Gastroesophageal sphincter (tissue), 4 donors: ENCODE data around the gene HTR6. TPM values are rescaled to one million over a fixed set of nuclear protein-coding genes. Genes with fewer than 3 reads are reported as not detected.

Experiments
- ATAC-seq: fragments of 150-250 bp; one replicate; pipeline ENCODE4 v1.9.1; 2016; ENCODE audit warnings: mild to moderate bottlenecking, moderate library complexity
- H3K27ac ChIP-seq, 4 donors: fragments of 200-600 bp; sonication (generic) in 3 of 4; 1 replicate in 3 of 4; 2 replicates in 1 of 4; pipeline ENCODE4 v1.5.1; 2016 to 2019
- H3K27me3 ChIP-seq: fragments of 200-600 bp; sonication (generic); one replicate; pipeline ENCODE4 v1.5.1; 2019
- H3K36me3 ChIP-seq, 2 donors: fragments of 200-600 bp; sonication (generic); one replicate each; pipeline ENCODE4 v1.5.1; 2019; ENCODE audit warnings: control low read depth in 1 of 2
- H3K4me1 ChIP-seq, 3 donors: fragments of 200-600 bp; sonication (generic); 1 replicate in 2 of 3; 2 replicates in 1 of 3; pipeline ENCODE4 v1.5.1; 2016 to 2019; ENCODE audit warnings: control low read depth in 2 of 3
- H3K4me3 ChIP-seq, 2 donors: fragments of 200-600 bp; sonication (generic); one replicate each; pipeline ENCODE4 v1.5.1; 2019; ENCODE audit warnings: mild to moderate bottlenecking in 1 of 2, moderate library complexity in 1 of 2
- H3K9me3 ChIP-seq, 3 donors: fragments of 200-600 bp; sonication (generic); one replicate each; pipeline ENCODE4 v1.5.1; 2017 to 2019; ENCODE audit warnings: control low read depth in 2 of 3
- CTCF ChIP-seq, 4 experiments: fragments of 200-600 bp in 2 of 4; fragments of 450-650 bp in 2 of 4; sonication (generic) in 1 of 4; IDR thresholded peaks; one replicate each; pipeline ENCODE4 v1.5.1; 2017 to 2019; ENCODE audit warnings: antibody characterized with exemption in 4 of 4, mild to moderate bottlenecking in 2 of 4, moderate library complexity in 2 of 4
- EP300 ChIP-seq: sonication (generic); formaldehyde crosslinking; IDR thresholded peaks from one replicate; pipeline ENCODE4 v1.6.1; 2017; ENCODE audit warnings: antibody characterized with exemption, mild to moderate bottlenecking
- POLR2A ChIP-seq, 2 donors: fragments of 450-650 bp; IDR thresholded peaks; one replicate each; pipeline ENCODE4 v1.6.1; 2017; ENCODE audit warnings: antibody characterized with exemption in 2 of 2, mild to moderate bottlenecking in 2 of 2, moderate library complexity in 1 of 2
- POLR2AphosphoS5 ChIP-seq: sonication (generic); formaldehyde crosslinking; IDR thresholded peaks from one replicate; pipeline ENCODE4 v1.6.1; 2017; ENCODE audit warnings: antibody characterized with exemption
- WGBS, 2 donors: methylation state at CpG; one replicate each; pipeline ENCODE4 v1.1.5; 2018; ENCODE audit warnings: low coverage in 1 of 2; 5-methylcytosine and 5-hydroxymethylcytosine counted together
- total RNA-seq, 4 donors: library from RNA; depleted of rRNA; stranded (reverse); fragments of >200 nt; gene quantifications; one replicate each; pipeline ENCODE4 v1.1.0, GENCODE V29; 2016

The HTR6 gene
- total RNA-seq, 4 donors from 2014 or later: not detected

GRCh38 chr1:19695772-19696171 lies 31.1 kb downstream of the HTR6 start:
- no peak for ATAC-seq
- TF ChIP-seq CTCF (IDR thresholded peaks at IDR 0.05) (no peak), EP300 (no peak), POLR2A (IDR thresholded peaks at IDR 0.05) (no peak), POLR2AphosphoS5 (no peak)
- WGBS, 2 donors: 83% methylated on average over 7 of the region's 7 CpGs; no CpG with 5 or more reads in 1 of the 2 donors
- Histone ChIP-seq H3K36me3 (peaks cover 0 to 93% of the 10 kb centered on the region in 2 donors), H3K9me3 (no peaks in the 10 kb centered on the region), H3K4me3 (no peak overlapping the region), H3K27ac (no peak overlapping the region), H3K4me1 (no peaks in the 10 kb centered on the region), H3K27me3 (no peaks in the 10 kb centered on the region)

GRCh38 chr1:19696820-19697219 lies 32.1 kb downstream of the HTR6 start:
- Histone ChIP-seq H3K36me3 (peaks cover 0 to 90% of the 10 kb centered on the region in 2 donors), H3K27me3 (no peaks in the 10 kb centered on the region), H3K27ac (no peak overlapping the region), H3K9me3 (no peaks in the 10 kb centered on the region), H3K4me3 (no peak overlapping the region), H3K4me1 (no peaks in the 10 kb centered on the region)
- no peak for TF ChIP-seq POLR2A (IDR thresholded peaks at IDR 0.05)
- no peak for TF ChIP-seq POLR2AphosphoS5
- no peak for TF ChIP-seq EP300
- no peak for ATAC-seq
- 82 to 100% methylated on average over 1 to 7 of the region's 8 CpGs for WGBS, 2 donors

GRCh38 chr1:19698181-19698580 lies 33.5 kb downstream of the HTR6 start:
- Histone ChIP-seq H3K9me3 (no peaks in the 10 kb centered on the region), H3K27ac (no peak overlapping the region), H3K27me3 (no peaks in the 10 kb centered on the region), H3K36me3 (peaks cover 0 to 78% of the 10 kb centered on the region in 2 donors), H3K4me3 (no peak overlapping the region), H3K4me1 (no peaks in the 10 kb centered on the region)
- 71% methylated on average over 1 of the region's 4 CpGs; no CpG with 5 or more reads in 1 of the 2 donors for WGBS, 2 donors
- TF ChIP-seq POLR2AphosphoS5: no peak
- TF ChIP-seq POLR2A (IDR thresholded peaks at IDR 0.05): no peak
- no peak for TF ChIP-seq CTCF (IDR thresholded peaks at IDR 0.05)
- TF ChIP-seq EP300: no peak
- ATAC-seq: no peak

- no peak for ATAC-seq
- Histone ChIP-seq H3K27me3 (no peaks in the 10 kb centered on the region), H3K4me3 (no peak overlapping the region), H3K4me1 (peaks cover 0 to 12% (median 0%) of the 10 kb centered on the region in 3 donors), H3K36me3 (peaks cover 0 to 58% of the 10 kb centered on the region in 2 donors), H3K9me3 (no peaks in the 10 kb centered on the region), H3K27ac (no peak overlapping the region)
- TF ChIP-seq POLR2A (IDR thresholded peaks at IDR 0.05) (no peak), CTCF (IDR thresholded peaks at IDR 0.05) (no peak), EP300 (no peak), POLR2AphosphoS5 (no peak)
- 96% methylated on average over 7 of the region's 14 CpGs; no CpG with 5 or more reads in 1 of the 2 donors for WGBS, 2 donors
Measured at GRCh38 chr1:19700079-19700777, 35.6 kb downstream of the HTR6 start.

- no peak for TF ChIP-seq EP300
- no peak for TF ChIP-seq CTCF (IDR thresholded peaks at IDR 0.05)
- TF ChIP-seq POLR2AphosphoS5: no peak
- no peak for TF ChIP-seq POLR2A (IDR thresholded peaks at IDR 0.05)
- peaks cover 0 to 28% (median 0%) of the 10 kb centered on the region in 3 donors for H3K4me1 ChIP-seq
- H3K9me3 ChIP-seq: no peaks in the 10 kb centered on the region
- no peaks in the 10 kb centered on the region for H3K27me3 ChIP-seq
- peaks cover 0 to 37% of the 10 kb centered on the region in 2 donors for H3K36me3 ChIP-seq
- no peak overlapping the region for H3K27ac ChIP-seq
- 91 to 93% methylated on average over 2 to 3 of the region's 3 CpGs for WGBS, 2 donors
- H3K4me3 ChIP-seq: no peak overlapping the region
- no peak for ATAC-seq
Measured at GRCh38 chr1:19703280-19703679, 38.6 kb downstream of the HTR6 start.
